ENCODE data around the gene MRTFA. TPM values are rescaled to one million over a fixed set of nuclear protein-coding genes. Genes with fewer than 3 reads are reported as not detected.
"Not testable (repeated sequence)": the region's sequence is repeated elsewhere in the genome, so short reads cannot be mapped to it uniquely, and the experiment has no call there.

Gene MRTFA
- total RNA-seq, 4 donors from 2014 or later, result 81.6 to 109 (median 94.5) TPM

DNA sequence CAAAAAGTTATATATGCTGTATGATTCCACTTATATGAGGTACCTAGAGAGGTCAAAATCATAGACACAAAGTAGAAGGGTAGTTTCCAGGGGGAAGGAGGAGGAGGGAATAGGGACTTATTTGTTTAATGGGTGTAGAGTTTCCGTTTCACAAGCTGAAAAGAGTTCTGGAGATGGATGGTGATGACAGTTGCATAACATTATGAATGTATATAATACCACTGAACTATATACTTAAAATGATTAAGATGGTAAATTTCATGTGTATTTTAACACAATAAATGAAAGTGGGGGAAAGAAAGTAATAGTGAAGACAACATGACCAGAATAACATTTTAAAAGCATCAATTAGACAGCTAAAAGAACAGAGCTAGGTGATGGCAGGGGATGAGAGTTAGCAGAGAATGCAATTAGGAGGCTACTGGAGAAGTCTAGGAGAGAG lies 51.2 kb downstream of the MRTFA start:
- Histone ChIP-seq H3K4me1 (peaks cover 18% of the 10 kb centered on the region), H3K27ac (no peak overlapping the region), H3K36me3 (peaks cover 8% of the 10 kb centered on the region), H3K9me3 (no peaks in the 10 kb centered on the region), H3K27me3 (no peaks in the 10 kb centered on the region), H3K4me3 (no peak overlapping the region)
- TF ChIP-seq, protein P1, sequence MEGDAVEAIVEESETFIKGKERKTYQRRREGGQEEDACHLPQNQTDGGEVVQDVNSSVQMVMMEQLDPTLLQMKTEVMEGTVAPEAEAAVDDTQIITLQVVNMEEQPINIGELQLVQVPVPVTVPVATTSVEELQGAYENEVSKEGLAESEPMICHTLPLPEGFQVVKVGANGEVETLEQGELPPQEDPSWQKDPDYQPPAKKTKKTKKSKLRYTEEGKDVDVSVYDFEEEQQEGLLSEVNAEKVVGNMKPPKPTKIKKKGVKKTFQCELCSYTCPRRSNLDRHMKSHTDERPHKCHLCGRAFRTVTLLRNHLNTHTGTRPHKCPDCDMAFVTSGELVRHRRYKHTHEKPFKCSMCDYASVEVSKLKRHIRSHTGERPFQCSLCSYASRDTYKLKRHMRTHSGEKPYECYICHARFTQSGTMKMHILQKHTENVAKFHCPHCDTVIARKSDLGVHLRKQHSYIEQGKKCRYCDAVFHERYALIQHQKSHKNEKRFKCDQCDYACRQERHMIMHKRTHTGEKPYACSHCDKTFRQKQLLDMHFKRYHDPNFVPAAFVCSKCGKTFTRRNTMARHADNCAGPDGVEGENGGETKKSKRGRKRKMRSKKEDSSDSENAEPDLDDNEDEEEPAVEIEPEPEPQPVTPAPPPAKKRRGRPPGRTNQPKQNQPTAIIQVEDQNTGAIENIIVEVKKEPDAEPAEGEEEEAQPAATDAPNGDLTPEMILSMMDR (IDR thresholded peaks at IDR 0.05), result no peak
- no peak for TF ChIP-seq POLR2AphosphoS5 (IDR thresholded peaks at IDR 0.05)
- no peak for TF ChIP-seq POLR2A (IDR thresholded peaks at IDR 0.05)
- TF ChIP-seq EP300 (IDR thresholded peaks at IDR 0.05), result no peak
- WGBS, result 74% methylated on average over 1 of the region's 1 CpG
- DNase-seq (ENCODE audit: low spot score in 2 of 2), result no peak

DNA sequence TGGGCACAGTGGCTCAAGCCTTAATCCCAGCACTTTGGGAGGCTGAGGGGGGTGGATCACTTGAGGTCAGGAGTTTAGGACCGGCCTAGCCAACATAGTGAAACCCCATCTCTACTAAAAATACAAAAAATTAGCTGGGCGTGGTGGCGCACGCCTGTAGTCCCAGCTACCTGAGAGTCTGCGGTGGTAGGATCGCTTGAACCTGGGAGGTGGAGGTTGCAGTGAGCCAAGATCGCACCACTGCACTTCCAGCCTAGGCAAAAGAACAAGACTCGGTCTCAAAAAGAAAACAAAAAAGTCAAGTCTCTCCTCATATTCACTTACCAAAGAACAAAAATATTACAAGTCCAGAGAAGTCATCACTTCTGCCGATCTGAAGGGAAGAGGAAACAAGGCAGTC lies 51.8 kb downstream of the MRTFA start:
- not testable (repeated sequence) for H3K27ac ChIP-seq

DNA sequence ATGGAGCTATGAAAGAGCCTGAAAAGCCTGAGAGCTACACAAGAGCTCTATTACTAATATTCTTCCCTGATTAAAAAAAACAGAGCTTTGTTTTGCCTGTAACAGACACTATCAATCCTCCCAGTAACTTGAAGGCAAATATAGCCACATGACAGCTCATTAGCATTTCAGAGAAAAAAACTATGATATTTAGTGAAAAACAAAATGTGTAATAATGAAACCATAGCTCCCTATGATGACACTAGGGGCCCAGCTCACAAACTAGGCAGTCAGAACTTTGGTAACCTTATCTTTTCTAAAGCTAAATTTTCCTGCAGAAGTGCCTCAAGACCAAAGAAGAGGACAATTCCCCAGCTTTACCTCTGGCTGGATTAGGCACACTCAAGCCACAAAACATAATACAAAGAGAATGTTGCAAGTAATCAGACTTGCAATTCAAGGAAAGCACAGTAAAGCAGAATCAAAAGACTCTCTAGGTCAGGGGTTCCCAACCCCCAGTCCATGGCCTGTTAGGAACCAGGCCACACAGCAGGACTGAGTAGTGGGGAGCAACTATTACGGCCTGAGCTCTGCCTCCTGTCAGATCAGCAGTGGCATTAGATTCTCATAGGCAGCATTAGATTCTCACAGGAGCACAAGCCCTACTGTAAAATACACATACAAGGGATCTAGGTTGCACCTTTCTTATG lies 53.3 kb downstream of the MRTFA start:
- TF ChIP-seq POLR2A (IDR thresholded peaks at IDR 0.05) (no peak), POLR2AphosphoS5 (IDR thresholded peaks at IDR 0.05) (no peak), EP300 (IDR thresholded peaks at IDR 0.05) (no peak)
- TF ChIP-seq, protein P1 (IDR thresholded peaks at IDR 0.05), result no peak
- Histone ChIP-seq H3K36me3 (peaks cover 8% of the 10 kb centered on the region), H3K4me1 (peaks cover 18% of the 10 kb centered on the region), H3K27ac (no peak overlapping the region), H3K4me3 (no peak overlapping the region), H3K9me3 (no peaks in the 10 kb centered on the region), H3K27me3 (no peaks in the 10 kb centered on the region)
- 100% methylated on average over 1 of the region's 1 CpG for WGBS
- DNase-seq (ENCODE audit: low spot score in 2 of 2), result no peak

More for the DNA sequence above, 51.8 kb downstream of the MRTFA start:
- H3K27me3 ChIP-seq; H3K9me3 ChIP-seq; H3K36me3 ChIP-seq; H3K4me3 ChIP-seq; DNase-seq (ENCODE audit: low spot score in 2 of 2): not testable (repeated sequence)
- 95% methylated on average over 9 of the region's 9 CpGs for WGBS
- H3K4me1 ChIP-seq, result peaks cover 18% of the 10 kb centered on the region

DNA sequence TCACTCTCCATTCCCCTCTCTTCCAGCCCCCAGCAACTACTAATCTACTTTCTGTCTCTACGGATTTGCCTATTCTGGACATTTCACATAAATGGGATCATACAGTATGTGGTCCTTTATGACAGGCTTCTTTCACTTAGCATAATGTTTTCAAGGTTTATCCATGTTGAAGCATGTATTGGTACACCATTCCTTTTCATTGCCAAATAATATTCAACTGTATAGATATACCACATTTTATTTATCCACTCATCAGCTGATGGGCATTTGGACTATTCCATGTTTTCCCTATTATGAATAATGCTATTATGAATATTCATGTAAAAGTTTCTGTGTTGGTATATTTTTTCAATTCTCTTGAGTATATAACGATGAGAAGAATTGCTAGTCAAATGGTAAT lies 54.5 kb downstream of the MRTFA start:
- H3K36me3 ChIP-seq, result peaks cover 4% of the 10 kb centered on the region
- WGBS, result 97% methylated on average over 2 of the region's 2 CpGs
- no peak overlapping the region for H3K27ac ChIP-seq
- no peaks in the 10 kb centered on the region for H3K9me3 ChIP-seq
- H3K27me3 ChIP-seq, result no peaks in the 10 kb centered on the region
- H3K4me1 ChIP-seq, result peaks cover 18% of the 10 kb centered on the region
- no peak for TF ChIP-seq POLR2AphosphoS5 (IDR thresholded peaks at IDR 0.05)
- no peak for TF ChIP-seq EP300 (IDR thresholded peaks at IDR 0.05)
- TF ChIP-seq, protein P1 (IDR thresholded peaks at IDR 0.05), result no peak
- no peak for TF ChIP-seq POLR2A (IDR thresholded peaks at IDR 0.05)
- no peak for DNase-seq (ENCODE audit: low spot score in 2 of 2)
- no peak overlapping the region for H3K4me3 ChIP-seq

DNA sequence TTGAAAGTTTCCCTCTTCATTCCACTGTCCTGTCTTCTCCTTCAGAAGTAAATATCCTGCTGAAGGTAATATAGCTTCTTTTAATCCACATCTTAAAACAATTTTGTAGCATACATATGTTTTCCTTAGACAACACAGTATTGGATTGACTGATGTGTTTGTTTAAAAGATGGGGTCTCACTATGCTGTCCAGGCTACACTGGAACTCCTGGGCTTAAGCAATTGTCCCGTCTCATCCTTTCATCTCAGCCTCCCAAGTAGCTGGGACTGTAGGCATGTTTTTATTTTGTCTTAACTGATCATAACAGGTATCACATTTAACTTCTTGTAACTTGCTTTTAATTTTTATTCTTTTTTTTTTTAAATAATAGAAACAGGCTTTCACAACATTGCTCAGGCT lies 55.9 kb downstream of the MRTFA start:
- TF ChIP-seq POLR2AphosphoS5 (IDR thresholded peaks at IDR 0.05) (no peak), EP300 (IDR thresholded peaks at IDR 0.05) (no peak), POLR2A (IDR thresholded peaks at IDR 0.05) (no peak)
- TF ChIP-seq, protein P1 (IDR thresholded peaks at IDR 0.05), result no peak
- DNase-seq (ENCODE audit: low spot score in 2 of 2), result no peak
- H3K4me3 ChIP-seq, result no peak overlapping the region
- H3K9me3 ChIP-seq, result no peaks in the 10 kb centered on the region
- H3K36me3 ChIP-seq, result peaks cover 4% of the 10 kb centered on the region
- no peaks in the 10 kb centered on the region for H3K27me3 ChIP-seq
- H3K27ac ChIP-seq, result no peak overlapping the region
- peaks cover 11% of the 10 kb centered on the region for H3K4me1 ChIP-seq
- 97% methylated on average over 1 of the region's 1 CpG for WGBS
